ENCODE results near the gene CAMKK1.

The CAMKK1 gene

DNA sequence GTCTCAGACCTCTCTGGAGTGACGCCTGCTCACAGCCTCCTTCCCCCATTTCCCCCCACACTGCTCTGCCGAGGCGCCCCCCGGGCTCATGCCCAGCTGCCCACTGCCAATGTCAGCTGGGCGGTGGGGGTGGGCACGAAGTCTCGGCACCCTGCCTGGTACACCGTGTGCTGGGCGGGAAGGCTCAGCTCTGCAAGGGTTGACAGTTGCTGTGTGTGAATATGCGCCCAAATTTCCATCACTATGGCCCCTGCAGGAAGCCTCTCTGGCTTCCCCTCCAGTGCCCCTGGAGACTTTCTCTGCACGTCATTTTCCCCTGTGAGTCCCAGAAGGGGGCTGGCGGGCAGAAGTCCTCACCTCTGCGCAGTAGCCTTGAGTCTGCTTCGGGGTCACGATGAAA lies 11.6 kb upstream of the CAMKK1 start:
- TF ChIP-seq SIN3A (IDR thresholded peaks at IDR 0.05; ENCODE audit: borderline replicate concordance, insufficient read depth, low read length), result no peak
- no peak for TF ChIP-seq TAF1 (IDR thresholded peaks at IDR 0.05; ENCODE audit: borderline replicate concordance, insufficient read depth, low read length)
- TF ChIP-seq POLR2AphosphoS5 (IDR thresholded peaks at IDR 0.05; ENCODE audit: low read depth, low read length), result no peak
- TF ChIP-seq, protein P1, sequence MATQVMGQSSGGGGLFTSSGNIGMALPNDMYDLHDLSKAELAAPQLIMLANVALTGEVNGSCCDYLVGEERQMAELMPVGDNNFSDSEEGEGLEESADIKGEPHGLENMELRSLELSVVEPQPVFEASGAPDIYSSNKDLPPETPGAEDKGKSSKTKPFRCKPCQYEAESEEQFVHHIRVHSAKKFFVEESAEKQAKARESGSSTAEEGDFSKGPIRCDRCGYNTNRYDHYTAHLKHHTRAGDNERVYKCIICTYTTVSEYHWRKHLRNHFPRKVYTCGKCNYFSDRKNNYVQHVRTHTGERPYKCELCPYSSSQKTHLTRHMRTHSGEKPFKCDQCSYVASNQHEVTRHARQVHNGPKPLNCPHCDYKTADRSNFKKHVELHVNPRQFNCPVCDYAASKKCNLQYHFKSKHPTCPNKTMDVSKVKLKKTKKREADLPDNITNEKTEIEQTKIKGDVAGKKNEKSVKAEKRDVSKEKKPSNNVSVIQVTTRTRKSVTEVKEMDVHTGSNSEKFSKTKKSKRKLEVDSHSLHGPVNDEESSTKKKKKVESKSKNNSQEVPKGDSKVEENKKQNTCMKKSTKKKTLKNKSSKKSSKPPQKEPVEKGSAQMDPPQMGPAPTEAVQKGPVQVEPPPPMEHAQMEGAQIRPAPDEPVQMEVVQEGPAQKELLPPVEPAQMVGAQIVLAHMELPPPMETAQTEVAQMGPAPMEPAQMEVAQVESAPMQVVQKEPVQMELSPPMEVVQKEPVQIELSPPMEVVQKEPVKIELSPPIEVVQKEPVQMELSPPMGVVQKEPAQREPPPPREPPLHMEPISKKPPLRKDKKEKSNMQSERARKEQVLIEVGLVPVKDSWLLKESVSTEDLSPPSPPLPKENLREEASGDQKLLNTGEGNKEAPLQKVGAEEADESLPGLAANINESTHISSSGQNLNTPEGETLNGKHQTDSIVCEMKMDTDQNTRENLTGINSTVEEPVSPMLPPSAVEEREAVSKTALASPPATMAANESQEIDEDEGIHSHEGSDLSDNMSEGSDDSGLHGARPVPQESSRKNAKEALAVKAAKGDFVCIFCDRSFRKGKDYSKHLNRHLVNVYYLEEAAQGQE (IDR thresholded peaks at IDR 0.05; ENCODE audit: insufficient read depth in 1 of 2, low read depth in 2 of 2, low read length in 2 of 2), result no peak
- no peak for TF ChIP-seq FOXP2 (optimal IDR thresholded peaks at IDR 0.05; ENCODE audit: borderline replicate concordance, extremely low read depth, extremely low read length, insufficient read depth)

GRCh38 chr17:3903881-3904290 lies 11.0 kb upstream of the CAMKK1 start:
- TF ChIP-seq, protein P1 (IDR thresholded peaks at IDR 0.05; ENCODE audit: insufficient read depth in 1 of 2, low read depth in 2 of 2, low read length in 2 of 2), result no peak

DNA sequence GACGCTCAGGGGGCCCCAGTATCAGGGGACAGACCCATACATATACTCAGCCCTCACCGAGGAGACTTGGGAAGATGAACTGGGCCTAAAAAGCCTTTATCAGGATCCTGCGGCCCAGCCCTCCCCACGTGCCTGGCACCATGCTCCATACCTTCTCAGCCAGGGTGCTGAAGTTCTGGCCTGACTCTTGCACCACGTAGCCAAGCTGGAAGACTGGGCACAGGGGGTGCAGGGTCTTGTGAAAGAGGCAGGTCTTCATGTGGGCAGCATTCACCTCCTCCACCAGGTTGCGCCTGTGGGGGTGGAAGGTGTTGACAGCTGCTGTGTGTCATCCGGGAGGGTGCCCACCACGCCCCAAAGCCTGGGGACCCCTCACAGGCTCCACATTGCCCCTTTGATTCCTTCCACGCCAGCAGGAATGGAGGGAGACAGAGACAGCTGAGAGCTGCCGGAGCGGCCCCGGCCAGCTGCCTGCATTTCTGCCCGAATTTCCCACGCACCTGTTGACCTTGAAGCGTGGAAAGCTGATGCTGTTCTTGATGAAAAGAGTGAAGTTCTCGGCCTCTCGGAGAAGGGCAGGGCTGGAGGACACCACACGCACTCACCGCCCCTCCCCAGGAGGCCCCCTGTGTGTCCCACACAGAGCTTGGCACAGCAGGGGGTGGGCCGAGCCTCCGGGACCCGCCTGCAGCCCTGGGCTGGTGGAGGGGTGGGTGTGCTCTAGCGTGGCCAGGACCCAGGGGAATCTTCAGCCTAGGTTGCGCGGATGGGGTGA lies 10.4 kb upstream of the CAMKK1 start:
- no peak for TF ChIP-seq SIN3A (IDR thresholded peaks at IDR 0.05; ENCODE audit: borderline replicate concordance, insufficient read depth, low read length)
- no peak for TF ChIP-seq FOXP2 (optimal IDR thresholded peaks at IDR 0.05; ENCODE audit: borderline replicate concordance, extremely low read depth, extremely low read length, insufficient read depth)
- no peak for TF ChIP-seq TAF1 (IDR thresholded peaks at IDR 0.05; ENCODE audit: borderline replicate concordance, insufficient read depth, low read length)
- TF ChIP-seq, protein P1 (IDR thresholded peaks at IDR 0.05; ENCODE audit: insufficient read depth in 1 of 2, low read depth in 2 of 2, low read length in 2 of 2), result no peak

DNA sequence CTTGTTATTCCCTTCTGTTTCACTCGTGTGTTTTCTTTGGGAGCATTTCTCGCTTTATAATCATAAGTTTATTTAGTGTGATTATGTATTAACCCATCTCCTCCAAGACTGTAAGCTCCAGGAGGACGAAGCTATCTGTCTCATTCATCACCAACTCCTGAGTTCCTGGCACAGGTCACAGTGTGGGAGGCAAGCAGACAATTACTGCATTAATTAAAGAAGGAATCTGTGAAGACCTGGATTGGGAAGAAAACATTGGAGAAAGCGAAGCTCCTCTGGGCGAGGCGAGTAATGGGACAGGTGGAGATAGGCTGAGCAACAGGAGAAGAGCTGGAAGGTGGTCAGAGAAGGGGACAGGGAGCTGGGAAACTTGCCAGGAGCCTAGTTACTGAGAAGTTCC lies 7.8 kb upstream of the CAMKK1 start:
- TF ChIP-seq POLR2AphosphoS5 (IDR thresholded peaks at IDR 0.05; ENCODE audit: low read depth, low read length), result no peak
- no peak for TF ChIP-seq TAF1 (IDR thresholded peaks at IDR 0.05; ENCODE audit: borderline replicate concordance, insufficient read depth, low read length)
- no peak for TF ChIP-seq SIN3A (IDR thresholded peaks at IDR 0.05; ENCODE audit: borderline replicate concordance, insufficient read depth, low read length)
- TF ChIP-seq FOXP2 (optimal IDR thresholded peaks at IDR 0.05; ENCODE audit: borderline replicate concordance, extremely low read depth, extremely low read length, insufficient read depth), result no peak
- TF ChIP-seq, protein P1 (IDR thresholded peaks at IDR 0.05; ENCODE audit: insufficient read depth in 1 of 2, low read depth in 2 of 2, low read length in 2 of 2), result no peak

DNA sequence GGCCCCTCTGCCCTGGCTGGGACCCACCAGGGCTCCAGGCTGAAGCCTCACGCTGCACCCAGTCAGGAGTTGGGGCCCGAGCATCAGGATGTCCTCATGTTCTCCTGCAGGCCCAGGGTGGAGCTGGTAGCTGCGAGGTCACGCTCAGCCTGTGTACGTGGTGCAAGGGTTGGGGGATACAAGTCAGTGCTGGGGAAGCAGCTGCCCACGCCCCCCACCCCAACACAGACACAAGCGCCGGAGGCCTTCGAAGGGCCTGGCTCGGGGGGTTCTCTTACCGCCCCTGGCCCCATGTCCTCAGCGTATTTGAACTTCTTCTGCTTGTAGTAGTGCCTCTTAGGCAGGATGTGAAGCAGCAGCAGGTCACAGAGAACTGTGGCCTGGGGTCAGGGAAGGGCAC lies 4.9 kb upstream of the CAMKK1 start:
- TF ChIP-seq, protein P1 (IDR thresholded peaks at IDR 0.05; ENCODE audit: insufficient read depth in 1 of 2, low read depth in 2 of 2, low read length in 2 of 2), result no peak
- no peak for TF ChIP-seq FOXP2 (optimal IDR thresholded peaks at IDR 0.05; ENCODE audit: borderline replicate concordance, extremely low read depth, extremely low read length, insufficient read depth)
